H1 (cell line): ENCODE data around the gene PALM2AKAP2. TPM values are rescaled to one million over a fixed set of nuclear protein-coding genes. Genes with fewer than 3 reads are reported as not detected.

Source experiments
- ASH2L ChIP-seq: fragments of 200-600, 300-600 bp; sonication (generic); IDR thresholded peaks from one replicate; pipeline ENCODE4 v1.7.1; 2017; ENCODE audit warnings: low read length
- BCL11A ChIP-seq, 2 experiments: IDR thresholded peaks; one replicate each; pipeline ENCODE4 v1.6.1; 2011; ENCODE audit warnings: low read depth in 2 of 2, low read length in 2 of 2, mild to moderate bottlenecking in 2 of 2
- CREB1 ChIP-seq: IDR thresholded peaks from 2 replicates; pipeline ENCODE4 v1.6.1; 2012; ENCODE audit warnings: inconsistent platforms
- EZH2 ChIP-seq: fragments of 200-600 bp; sonication (generic); IDR thresholded peaks from 2 replicates; pipeline ENCODE4 v1.7.1; 2012; ENCODE audit warnings: low read depth, mild to moderate bottlenecking, moderate library complexity, low read length, inconsistent platforms; ENCODE audit not compliant: severe bottlenecking
- KDM1A ChIP-seq: fragments of 200-600, 300-600 bp; sonication (generic); IDR thresholded peaks from 2 replicates; pipeline ENCODE4 v1.7.1; 2016; ENCODE audit warnings: mild to moderate bottlenecking, low read length, borderline replicate concordance
- PHF8 ChIP-seq: fragments of 200-600 bp; sonication (generic); conservative IDR thresholded peaks from 2 replicates; pipeline ENCODE4 v1.7.1; 2012; ENCODE audit warnings: low read depth, mild to moderate bottlenecking, inconsistent platforms, low read length, moderate library complexity
- USF2 ChIP-seq: IDR thresholded peaks from 2 replicates; pipeline ENCODE4 v1.6.1; 2011; ENCODE audit warnings: low read length, improper control_type of control experiment
- YY1 ChIP-seq: IDR thresholded peaks from 2 replicates; pipeline ENCODE4 v1.6.1; 2011; ENCODE audit warnings: low read depth, mild to moderate bottlenecking, low read length
- polyA plus RNA-seq, 7 experiments: library from polyadenylated mRNA; depleted of rRNA in 3 of 7; stranded (reverse) in 5 of 7; unstranded in 2 of 7; fragments of >200 nt in 5 of 7; fragments of 200-250 nt in 2 of 7; gene quantifications; 1 replicate in 5 of 7; 2 replicates in 1 of 7; 4 replicates in 1 of 7; pipeline versions ENCODE4 v1.2.1 to v1.2.3, GENCODE V29; 2011 to 2013; ENCODE audit warnings: missing spikeins in 2 of 7, mixed read lengths in 2 of 7
- total RNA-seq: library from RNA; stranded (reverse); fragmentation: NEBNext Ultra II Directional; extraction: Animal tissue kit (Norgen Biotek cat#: 25700); gene quantifications from 2 replicates; pipeline ENCODE4 v1.2.1, GENCODE V29; 2021
- TF ChIP-seq, protein P1 (sequence below), 3 experiments: IDR thresholded peaks; 1 replicate in 2 of 3; 2 replicates in 1 of 3; pipeline versions ENCODE4 v1.5.1 to v1.6.1; 2011; ENCODE audit warnings: low read length in 3 of 3, mild to moderate bottlenecking in 3 of 3, inconsistent platforms in 2 of 3, low read depth in 1 of 3, moderate library complexity in 1 of 3; ENCODE audit not compliant: insufficient read depth in 1 of 3; ENCODE audit errors: control extremely low read depth in 1 of 3

The PALM2AKAP2 gene
- total and polyA plus RNA-seq, 2 of the 8 experiments (the other 6 are each of a cell fraction or from before 2014, with no cell fraction given): 0.38 to 20.5 TPM

- TF ChIP-seq, protein P1, sequence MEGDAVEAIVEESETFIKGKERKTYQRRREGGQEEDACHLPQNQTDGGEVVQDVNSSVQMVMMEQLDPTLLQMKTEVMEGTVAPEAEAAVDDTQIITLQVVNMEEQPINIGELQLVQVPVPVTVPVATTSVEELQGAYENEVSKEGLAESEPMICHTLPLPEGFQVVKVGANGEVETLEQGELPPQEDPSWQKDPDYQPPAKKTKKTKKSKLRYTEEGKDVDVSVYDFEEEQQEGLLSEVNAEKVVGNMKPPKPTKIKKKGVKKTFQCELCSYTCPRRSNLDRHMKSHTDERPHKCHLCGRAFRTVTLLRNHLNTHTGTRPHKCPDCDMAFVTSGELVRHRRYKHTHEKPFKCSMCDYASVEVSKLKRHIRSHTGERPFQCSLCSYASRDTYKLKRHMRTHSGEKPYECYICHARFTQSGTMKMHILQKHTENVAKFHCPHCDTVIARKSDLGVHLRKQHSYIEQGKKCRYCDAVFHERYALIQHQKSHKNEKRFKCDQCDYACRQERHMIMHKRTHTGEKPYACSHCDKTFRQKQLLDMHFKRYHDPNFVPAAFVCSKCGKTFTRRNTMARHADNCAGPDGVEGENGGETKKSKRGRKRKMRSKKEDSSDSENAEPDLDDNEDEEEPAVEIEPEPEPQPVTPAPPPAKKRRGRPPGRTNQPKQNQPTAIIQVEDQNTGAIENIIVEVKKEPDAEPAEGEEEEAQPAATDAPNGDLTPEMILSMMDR (IDR thresholded peaks at IDR 0.05; ENCODE audit: control extremely low read depth in 1 of 3, insufficient read depth in 1 of 3, low read depth in 1 of 3, low read length in 3 of 3): no peak
- TF ChIP-seq PHF8 (no peak), CREB1 (no peak), YY1 (no peak), USF2 (no peak), KDM1A (no peak), EZH2 (no peak), ASH2L (no peak), BCL11A (IDR thresholded peaks at IDR 0.05; ENCODE audit: low read depth in 2 of 2, low read length in 2 of 2) (no peak)
These were observed 49.8 kb upstream of the PALM2AKAP2 start (continued) for GRCh38 chr9:109730228-109730627.
